ENCODE results near the gene ASB16. TPM values are rescaled to one million over a fixed set of nuclear protein-coding genes. Genes with fewer than 3 reads are reported as not detected.

ASB16 gene
- total RNA-seq, 1 donor from 2014 or later: not detected

DNA sequence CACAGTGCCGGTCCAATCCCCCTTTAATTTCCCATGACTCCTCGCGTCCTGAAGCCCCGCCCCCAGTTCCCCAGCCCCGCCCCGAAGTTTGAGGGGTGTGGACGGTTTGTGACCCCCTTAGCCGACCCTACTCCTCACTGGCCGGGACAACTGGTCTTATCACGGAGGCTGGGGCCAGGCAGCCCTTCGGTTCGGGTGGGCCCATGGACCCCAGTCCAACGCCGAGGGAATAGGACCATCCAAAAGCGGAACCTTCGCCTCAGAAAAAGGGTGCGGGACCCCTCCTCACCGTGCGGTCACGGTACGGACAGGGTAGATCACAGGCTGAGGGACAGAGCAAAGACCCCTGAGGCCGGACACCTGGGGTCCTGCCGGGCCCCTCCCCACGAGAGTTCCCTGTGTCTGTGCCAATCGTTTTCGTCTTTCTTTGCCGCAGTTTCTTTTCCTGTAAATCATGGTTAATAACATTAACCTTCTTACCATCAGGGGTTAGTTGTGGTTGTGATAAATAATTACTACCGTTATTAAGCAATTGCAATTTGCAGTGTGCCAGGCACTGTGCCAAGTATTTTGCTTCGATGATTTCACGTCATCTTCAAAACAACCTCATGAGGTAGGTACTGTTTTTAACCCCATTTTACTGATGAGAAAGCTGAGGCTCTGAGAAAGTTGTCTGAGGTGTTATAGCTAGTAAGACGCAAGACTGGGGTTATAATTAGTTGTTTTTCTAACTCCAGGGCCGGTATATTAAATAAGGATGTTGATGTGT lies 16.8 kb downstream of the ASB16 start:
- peak overlapping the region; percentile 97 for H3K27ac Mint-ChIP-seq (ENCODE audit: unreplicated experiment)
- TF ChIP-seq, protein P1, sequence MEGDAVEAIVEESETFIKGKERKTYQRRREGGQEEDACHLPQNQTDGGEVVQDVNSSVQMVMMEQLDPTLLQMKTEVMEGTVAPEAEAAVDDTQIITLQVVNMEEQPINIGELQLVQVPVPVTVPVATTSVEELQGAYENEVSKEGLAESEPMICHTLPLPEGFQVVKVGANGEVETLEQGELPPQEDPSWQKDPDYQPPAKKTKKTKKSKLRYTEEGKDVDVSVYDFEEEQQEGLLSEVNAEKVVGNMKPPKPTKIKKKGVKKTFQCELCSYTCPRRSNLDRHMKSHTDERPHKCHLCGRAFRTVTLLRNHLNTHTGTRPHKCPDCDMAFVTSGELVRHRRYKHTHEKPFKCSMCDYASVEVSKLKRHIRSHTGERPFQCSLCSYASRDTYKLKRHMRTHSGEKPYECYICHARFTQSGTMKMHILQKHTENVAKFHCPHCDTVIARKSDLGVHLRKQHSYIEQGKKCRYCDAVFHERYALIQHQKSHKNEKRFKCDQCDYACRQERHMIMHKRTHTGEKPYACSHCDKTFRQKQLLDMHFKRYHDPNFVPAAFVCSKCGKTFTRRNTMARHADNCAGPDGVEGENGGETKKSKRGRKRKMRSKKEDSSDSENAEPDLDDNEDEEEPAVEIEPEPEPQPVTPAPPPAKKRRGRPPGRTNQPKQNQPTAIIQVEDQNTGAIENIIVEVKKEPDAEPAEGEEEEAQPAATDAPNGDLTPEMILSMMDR (IDR thresholded peaks at IDR 0.05; ENCODE audit: unreplicated experiment): no peak
- no peak for DNase-seq (ENCODE audit: low spot score)
- peaks cover 21% of the 10 kb centered on the region for H3K4me1 Mint-ChIP-seq (ENCODE audit: unreplicated experiment)
- H3K27me3 Mint-ChIP-seq (ENCODE audit: unreplicated experiment): peaks cover 5% of the 10 kb centered on the region
- peaks cover 15% of the 10 kb centered on the region for H3K36me3 Mint-ChIP-seq (ENCODE audit: low read depth, unreplicated experiment)
- H3K4me3 Mint-ChIP-seq (ENCODE audit: unreplicated experiment): peak overlapping the region; percentile 99
- H3K9me3 Mint-ChIP-seq (ENCODE audit: unreplicated experiment): no peaks in the 10 kb centered on the region

DNA sequence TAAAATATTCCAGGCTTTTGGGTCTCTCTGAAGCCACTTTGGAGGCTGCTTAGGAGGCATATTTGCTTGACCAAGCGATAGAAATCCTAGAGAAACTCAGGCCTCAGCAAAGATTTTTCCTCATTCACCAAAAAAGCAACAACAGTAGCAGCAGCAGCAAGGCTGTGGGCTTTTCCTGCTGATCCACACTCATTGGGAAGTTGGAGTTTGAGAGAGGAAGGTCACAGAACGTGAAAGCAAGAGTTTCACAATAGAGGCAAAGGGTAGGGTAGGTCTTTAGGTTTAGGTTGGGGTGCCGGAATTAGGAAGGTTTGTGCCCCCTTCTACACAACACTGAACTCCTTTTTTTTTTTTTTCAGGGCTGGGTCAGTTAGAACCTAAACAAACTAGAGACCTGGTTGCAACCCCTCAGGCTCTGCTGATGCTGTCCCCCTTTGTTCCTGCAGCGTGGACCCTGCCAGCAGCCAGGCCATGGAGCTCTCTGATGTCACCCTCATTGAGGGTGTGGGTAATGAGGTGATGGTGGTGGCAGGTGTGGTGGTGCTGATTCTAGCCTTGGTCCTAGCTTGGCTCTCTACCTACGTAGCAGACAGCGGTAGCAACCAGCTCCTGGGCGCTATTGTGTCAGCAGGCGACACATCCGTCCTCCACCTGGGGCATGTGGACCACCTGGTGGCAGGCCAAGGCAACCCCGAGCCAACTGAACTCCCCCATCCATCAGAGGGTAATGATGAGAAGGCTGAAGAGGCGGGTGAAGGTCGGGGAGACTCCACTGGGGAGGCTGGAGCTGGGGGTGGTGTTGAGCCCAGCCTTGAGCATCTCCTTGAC lies 18.3 kb downstream of the ASB16 start:
- Mint-ChIP-seq H3K36me3 (ENCODE audit: low read depth, unreplicated experiment) (peaks cover 15% of the 10 kb centered on the region), H3K4me3 (ENCODE audit: unreplicated experiment) (peak overlapping the region; percentile 99)

GRCh38 chr17:44190481-44190880 lies 20.0 kb downstream of the ASB16 start:
- Mint-ChIP-seq H3K4me3 (ENCODE audit: unreplicated experiment) (peak overlapping the region; percentile 77), H3K27me3 (ENCODE audit: unreplicated experiment) (peaks cover 9% of the 10 kb centered on the region), H3K27ac (ENCODE audit: unreplicated experiment) (peak overlapping the region; percentile 59), H3K4me1 (ENCODE audit: unreplicated experiment) (peaks cover 20% of the 10 kb centered on the region), H3K36me3 (ENCODE audit: low read depth, unreplicated experiment) (peaks cover 17% of the 10 kb centered on the region), H3K9me3 (ENCODE audit: unreplicated experiment) (no peaks in the 10 kb centered on the region)
- TF ChIP-seq, protein P1 (IDR thresholded peaks at IDR 0.05; ENCODE audit: unreplicated experiment): no peak
- no peak for DNase-seq (ENCODE audit: low spot score)

More for the DNA sequence above, 18.3 kb downstream of the ASB16 start:
- peaks cover 21% of the 10 kb centered on the region for H3K4me1 Mint-ChIP-seq (ENCODE audit: unreplicated experiment)
- H3K27me3 Mint-ChIP-seq (ENCODE audit: unreplicated experiment): peaks cover 5% of the 10 kb centered on the region
- no peaks in the 10 kb centered on the region for H3K9me3 Mint-ChIP-seq (ENCODE audit: unreplicated experiment)
- TF ChIP-seq, protein P1 (IDR thresholded peaks at IDR 0.05; ENCODE audit: unreplicated experiment): no peak
- DNase-seq (ENCODE audit: low spot score): no peak
- peak overlapping the region; percentile 36 for H3K27ac Mint-ChIP-seq (ENCODE audit: unreplicated experiment)

DNA sequence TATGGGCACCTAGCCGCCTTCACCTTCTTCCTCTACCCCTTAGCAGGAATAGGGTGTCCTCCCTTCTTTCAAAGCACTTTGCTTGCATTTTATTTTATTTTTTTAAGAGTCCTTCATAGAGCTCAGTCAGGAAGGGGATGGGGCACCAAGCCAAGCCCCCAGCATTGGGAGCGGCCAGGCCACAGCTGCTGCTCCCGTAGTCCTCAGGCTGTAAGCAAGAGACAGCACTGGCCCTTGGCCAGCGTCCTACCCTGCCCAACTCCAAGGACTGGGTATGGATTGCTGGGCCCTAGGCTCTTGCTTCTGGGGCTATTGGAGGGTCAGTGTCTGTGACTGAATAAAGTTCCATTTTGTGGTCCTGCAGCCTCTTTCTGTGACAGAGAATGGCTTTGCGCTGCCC lies 20.9 kb downstream of the ASB16 start:
- no peaks in the 10 kb centered on the region for H3K9me3 Mint-ChIP-seq (ENCODE audit: unreplicated experiment)
- DNase-seq (ENCODE audit: low spot score): no peak
- H3K27me3 Mint-ChIP-seq (ENCODE audit: unreplicated experiment): peaks cover 9% of the 10 kb centered on the region
- TF ChIP-seq, protein P1 (IDR thresholded peaks at IDR 0.05; ENCODE audit: unreplicated experiment): no peak
- H3K27ac Mint-ChIP-seq (ENCODE audit: unreplicated experiment): peak overlapping the region; percentile 36
- peaks cover 26% of the 10 kb centered on the region for H3K36me3 Mint-ChIP-seq (ENCODE audit: low read depth, unreplicated experiment)
- peak overlapping the region; percentile 65 for H3K4me3 Mint-ChIP-seq (ENCODE audit: unreplicated experiment)
- peaks cover 23% of the 10 kb centered on the region for H3K4me1 Mint-ChIP-seq (ENCODE audit: unreplicated experiment)
